Measurements from ENCODE around the gene LAMA5. TPM values are rescaled to one million over a fixed set of nuclear protein-coding genes. Genes with fewer than 3 reads are reported as not detected.

Gene LAMA5
- total RNA-seq, 1 donor from 2014 or later: 35.0 TPM

DNA sequence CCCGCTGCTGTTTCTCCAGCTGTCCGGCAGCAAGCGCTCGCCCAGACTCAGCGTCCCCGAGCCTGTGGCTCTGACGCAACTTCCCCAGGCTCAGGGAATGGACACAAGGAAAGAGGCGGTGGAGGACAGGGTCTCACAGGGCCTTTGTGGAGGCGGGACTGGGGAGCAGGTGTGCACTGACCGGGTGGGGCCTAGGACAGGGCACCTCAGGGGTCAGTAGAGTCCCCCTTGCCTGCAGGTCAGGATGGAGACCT lies 20.0 kb downstream of the LAMA5 start:
- no peak overlapping the region for H3K27ac Mint-ChIP-seq (ENCODE audit: unreplicated experiment)
- DNase-seq (ENCODE audit: low read depth, low spot score): no peak
- H3K4me1 Mint-ChIP-seq: peaks cover 3% of the 10 kb centered on the region
- H3K9me3 Mint-ChIP-seq: peaks cover 6% of the 10 kb centered on the region
- H3K36me3 Mint-ChIP-seq (ENCODE audit: low read depth): peaks cover 8% of the 10 kb centered on the region
- no peaks in the 10 kb centered on the region for H3K27me3 Mint-ChIP-seq (ENCODE audit: low read depth)
- no peak overlapping the region for H3K4me3 Mint-ChIP-seq
- TF ChIP-seq CTCF (conservative IDR thresholded peaks at IDR 0.05): no peak

DNA sequence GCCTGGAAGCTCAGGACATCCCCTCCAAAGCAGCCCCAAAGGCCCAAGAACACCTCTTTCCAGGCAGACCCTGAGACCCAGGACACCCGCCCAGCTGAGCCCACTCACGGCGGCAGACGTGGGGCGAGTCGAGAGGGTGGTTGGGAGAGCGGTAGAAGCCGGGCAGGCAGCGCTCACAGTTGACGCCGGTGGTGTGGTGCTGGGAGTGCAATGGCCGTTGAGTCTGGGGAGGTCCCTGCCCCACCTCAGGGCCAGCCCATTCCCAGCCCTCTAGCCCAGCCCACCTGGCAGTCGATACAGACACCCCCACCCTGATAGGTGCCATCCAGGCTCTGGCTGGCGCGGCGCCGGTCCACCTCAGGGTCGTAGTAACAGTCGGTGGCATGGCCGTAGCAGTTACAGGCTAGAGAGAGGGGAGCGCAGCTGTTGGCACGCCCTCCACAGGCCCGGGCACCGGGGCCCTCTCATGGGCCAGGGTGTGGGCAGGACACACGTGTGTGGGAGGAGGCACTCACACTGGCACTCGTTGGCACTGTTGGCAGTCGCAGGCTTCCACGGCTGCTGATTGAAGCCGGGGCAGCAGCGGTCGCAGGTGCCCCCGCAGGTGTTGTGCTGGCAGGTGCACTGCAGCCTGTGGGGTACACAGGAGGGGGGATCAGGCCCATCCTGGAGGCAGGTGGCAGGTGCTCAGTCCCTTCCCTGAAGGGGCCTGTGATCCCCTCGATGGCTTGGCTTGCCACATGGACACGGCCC lies 20.5 kb downstream of the LAMA5 start:
- Mint-ChIP-seq H3K36me3 (ENCODE audit: low read depth) (peaks cover 8% of the 10 kb centered on the region), H3K27ac (ENCODE audit: unreplicated experiment) (no peak overlapping the region), H3K27me3 (ENCODE audit: low read depth) (no peaks in the 10 kb centered on the region), H3K4me3 (no peak overlapping the region), H3K9me3 (peaks cover 6% of the 10 kb centered on the region), H3K4me1 (peaks cover 3% of the 10 kb centered on the region)
- DNase-seq (ENCODE audit: low read depth, low spot score): no peak
- no peak for TF ChIP-seq CTCF (conservative IDR thresholded peaks at IDR 0.05)

DNA sequence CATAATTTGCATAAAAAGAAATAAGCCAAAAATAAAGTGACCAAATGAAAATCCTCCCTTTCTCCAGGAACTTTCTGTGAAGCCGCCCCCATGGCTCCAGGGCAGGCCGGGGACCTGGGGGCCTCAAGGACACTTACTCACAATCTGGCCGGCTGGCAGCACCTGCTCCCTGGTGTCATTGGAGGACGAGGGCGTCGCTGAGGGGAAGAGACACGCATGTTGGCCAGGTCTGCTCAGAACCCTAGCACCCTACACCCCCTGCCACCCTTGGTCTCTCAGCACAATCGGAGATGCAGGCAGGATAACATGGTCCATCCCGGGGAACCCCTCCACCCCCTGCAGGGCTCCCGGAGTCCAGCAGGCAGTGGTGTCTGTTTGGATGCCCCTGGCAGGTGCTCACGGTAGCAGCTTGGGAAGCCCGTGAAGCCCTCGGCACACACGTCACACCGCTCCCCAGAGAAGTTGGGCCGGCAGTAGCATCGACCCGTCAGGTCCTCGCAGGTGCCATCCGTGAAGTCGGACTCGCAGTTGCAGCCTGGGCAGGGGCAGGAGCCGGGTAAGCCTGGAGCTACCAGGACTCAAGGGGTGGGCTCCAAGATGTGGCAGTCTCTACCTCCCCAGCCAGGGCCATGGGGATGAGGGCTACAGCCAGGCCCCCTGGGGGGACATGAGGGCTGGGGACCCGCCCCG lies 21.3 kb downstream of the LAMA5 start:
- peaks cover 8% of the 10 kb centered on the region for H3K36me3 Mint-ChIP-seq (ENCODE audit: low read depth)
- no peak overlapping the region for H3K27ac Mint-ChIP-seq (ENCODE audit: unreplicated experiment)
- TF ChIP-seq CTCF (conservative IDR thresholded peaks at IDR 0.05): no peak
- no peaks in the 10 kb centered on the region for H3K27me3 Mint-ChIP-seq (ENCODE audit: low read depth)
- H3K4me1 Mint-ChIP-seq: peaks cover 3% of the 10 kb centered on the region
- H3K9me3 Mint-ChIP-seq: peaks cover 6% of the 10 kb centered on the region
- DNase-seq (ENCODE audit: low read depth, low spot score): no peak
- no peak overlapping the region for H3K4me3 Mint-ChIP-seq

GRCh38 chr20:62344782-62345181 lies 22.3 kb downstream of the LAMA5 start:
- DNase-seq (ENCODE audit: low read depth, low spot score): no peak
- H3K27me3 Mint-ChIP-seq (ENCODE audit: low read depth): no peaks in the 10 kb centered on the region
- TF ChIP-seq CTCF (conservative IDR thresholded peaks at IDR 0.05): no peak
- H3K4me1 Mint-ChIP-seq: peaks cover 6% of the 10 kb centered on the region
- H3K36me3 Mint-ChIP-seq (ENCODE audit: low read depth): peaks cover 11% of the 10 kb centered on the region
- no peak overlapping the region for H3K4me3 Mint-ChIP-seq
- H3K27ac Mint-ChIP-seq (ENCODE audit: unreplicated experiment): no peak overlapping the region
- H3K9me3 Mint-ChIP-seq: peaks cover 6% of the 10 kb centered on the region

- H3K27ac Mint-ChIP-seq (ENCODE audit: unreplicated experiment): no peak overlapping the region
- no peaks in the 10 kb centered on the region for H3K27me3 Mint-ChIP-seq (ENCODE audit: low read depth)
- DNase-seq (ENCODE audit: low read depth, low spot score): no peak
- no peak for TF ChIP-seq CTCF (conservative IDR thresholded peaks at IDR 0.05)
- no peak overlapping the region for H3K4me3 Mint-ChIP-seq
- peaks cover 3% of the 10 kb centered on the region for H3K9me3 Mint-ChIP-seq
- H3K4me1 Mint-ChIP-seq: peaks cover 3% of the 10 kb centered on the region
- peaks cover 12% of the 10 kb centered on the region for H3K36me3 Mint-ChIP-seq (ENCODE audit: low read depth)
These were observed 23.0 kb downstream of the LAMA5 start for GRCh38 chr20:62344092-62344491.
